Epithelial cell of alveolus of lung (primary cell): ENCODE results near the gene FAM236C. TPM values are rescaled to one million over a fixed set of nuclear protein-coding genes. Genes with fewer than 3 reads are reported as not detected.

Experiments
- total RNA-seq: library from RNA; depleted of rRNA; stranded (reverse); fragments of >200 nt; gene quantifications from 2 replicates; pipeline ENCODE4 v1.2.1, GENCODE V29; 2015

FAM236C gene
- not detected in 2 replicates for total RNA-seq

DNA sequence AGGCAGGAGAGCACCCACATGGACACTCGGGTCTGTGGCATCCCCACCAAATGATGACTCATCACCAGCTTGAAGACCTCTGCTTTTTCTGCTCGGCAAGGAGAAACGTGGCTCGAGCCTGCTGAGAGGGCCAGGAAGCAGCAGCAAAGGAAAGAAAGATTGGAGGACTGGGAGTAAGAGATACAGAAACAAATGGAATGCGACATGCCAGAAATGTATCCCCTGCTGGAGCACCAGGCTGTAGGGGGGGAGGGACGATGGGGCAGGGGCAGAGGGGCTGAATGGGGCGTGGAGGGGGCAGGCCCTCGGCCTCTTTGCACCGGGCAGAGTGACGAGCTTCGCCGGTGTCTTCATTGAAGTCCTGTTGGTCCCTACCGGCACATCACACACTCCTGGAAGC lies at the start of gene FAM236C:
FAM236C (plus strand) TSS at position 301 of the 400 bp plus-strand sequence. CDS start 100 bp downstream, outside the sequence.

DNA sequence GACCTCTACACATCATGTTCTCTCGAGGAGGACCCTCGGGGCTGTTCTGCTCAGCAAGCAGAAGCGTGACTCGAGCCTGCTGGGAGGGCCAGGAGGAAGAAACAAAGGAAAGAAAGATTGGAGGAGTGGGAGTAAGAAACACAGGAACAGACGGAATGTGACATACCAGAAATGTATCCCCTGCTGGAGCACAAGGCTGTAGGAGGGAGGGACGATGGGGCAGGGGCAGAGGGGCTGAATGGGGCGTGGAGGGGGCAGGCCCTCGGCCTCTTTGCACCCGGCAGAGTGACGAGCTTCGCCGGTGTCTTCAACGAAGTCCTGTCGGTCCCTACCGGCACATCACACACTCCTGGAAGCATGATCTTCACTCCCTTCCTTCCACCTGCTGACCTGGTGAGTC lies 25.5 kb downstream of the FAM236C start, which contains the start of gene FAM236A:
FAM236A (plus strand) TSS at position 301 of the 400 bp plus-strand sequence; CDS start at position 358, 57 bp downstream.

DNA sequence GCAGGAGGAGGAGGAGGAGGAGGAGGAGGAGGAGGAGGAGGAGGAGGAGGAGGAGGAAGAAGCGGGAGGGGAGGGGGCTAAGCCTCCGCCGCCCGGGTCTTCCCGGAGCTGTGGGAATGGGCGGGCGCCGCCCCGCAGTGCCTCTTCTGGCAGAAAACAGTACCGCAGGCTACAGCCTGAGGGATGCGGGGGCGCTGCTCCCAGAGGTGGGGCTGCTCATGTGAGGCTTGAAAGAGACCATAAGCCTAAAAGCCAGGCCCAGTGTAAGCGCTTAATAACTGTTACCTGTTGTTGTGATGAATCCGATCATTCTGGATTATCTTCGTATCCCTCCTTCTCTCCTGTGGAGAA lies 31.4 kb downstream of the FAM236C start, which contains the start of gene DMRTC1:
DMRTC1 (minus strand) TSS at position 19 of the 351 bp plus-strand sequence. CDS start 68,143 bp downstream, outside the sequence.

Other genes with a start within 250 kb of the FAM236C start
- 5.3 and 6.5 TPM in 2 replicates for gene PHKA1, start 198.3 kb upstream of the FAM236C start, total RNA-seq
- gene DMRTC1B, start 135.7 kb upstream of the FAM236C start, total RNA-seq, result not detected in 2 replicates
- not detected in 2 replicates for gene FAM236B, start 130.0 kb upstream of the FAM236C start, total RNA-seq
- not detected in 2 replicates for gene FAM236D, start 104.4 kb upstream of the FAM236C start, total RNA-seq
- gene FAM236A, start 25.6 kb downstream of the FAM236C start, total RNA-seq, result not detected in 2 replicates
- not detected in 2 replicates for gene DMRTC1, start 31.2 kb downstream of the FAM236C start, total RNA-seq
- not detected in 2 replicates for gene PABPC1L2B, start 90.3 kb downstream of the FAM236C start, total RNA-seq
- gene PABPC1L2A, start 166.9 kb downstream of the FAM236C start, total RNA-seq, result not detected in 2 replicates